GM23338 (cell line): ENCODE data around the gene SIGLEC8. TPM values are rescaled to one million over a fixed set of nuclear protein-coding genes. Genes with fewer than 3 reads are reported as not detected.
"Not testable (repeated sequence)": the region's sequence is repeated elsewhere in the genome, so short reads cannot be mapped to it uniquely, and the experiment has no call there.

ENCODE experiments used
- ATAC-seq: fragments of 200-7000 bp; cut with Tn5 transposase; 3 replicates; pipeline ENCODE4 v1.9.1; 2020
- DNase-seq: peaks from one replicate; pipeline ENCODE4 v3.0.0-alpha.2; 2015; ENCODE audit warnings: low spot score
- H2AFZ ChIP-seq: fragments of 200-600 bp; sonication (generic); 2 replicates; pipeline ENCODE4 v1.8.0; 2016; ENCODE audit warnings: antibody characterized with exemption, mild to moderate bottlenecking, moderate library complexity
- H3F3A ChIP-seq: fragments of 200-600 bp; sonication (generic); replicated peaks from 2 replicates; pipeline ENCODE4 v1.8.0; 2017; ENCODE audit warnings: antibody characterized with exemption, mixed run types, low read depth
- H3K27ac ChIP-seq: fragments of 200-600 bp; sonication (generic); 2 replicates; pipeline ENCODE4 v1.6.1; 2016; ENCODE audit warnings: low read depth
- H3K27me3 ChIP-seq: fragments of 200-600 bp; sonication (generic); 2 replicates; pipeline ENCODE4 v1.8.0; 2016; ENCODE audit warnings: mild to moderate bottlenecking, mixed run types, moderate library complexity; ENCODE audit not compliant: insufficient read depth
- H3K36me3 ChIP-seq: fragments of 200-600 bp; sonication (generic); 2 replicates; pipeline ENCODE4 v1.8.0; 2016; ENCODE audit warnings: mild to moderate bottlenecking; ENCODE audit not compliant: insufficient read depth
- H3K4me1 ChIP-seq: fragments of 200-600 bp; sonication (generic); 2 replicates; pipeline ENCODE4 v1.8.0; 2016; ENCODE audit warnings: mild to moderate bottlenecking, moderate library complexity; ENCODE audit not compliant: insufficient read depth
- H3K4me2 ChIP-seq: fragments of 200-600 bp; sonication (generic); 2 replicates; pipeline ENCODE4 v1.7.1; 2017; ENCODE audit warnings: mixed run types
- H3K4me3 ChIP-seq: fragments of 200-600 bp; sonication (generic); 2 replicates; pipeline ENCODE4 v1.6.1; 2016; ENCODE audit warnings: mixed run types
- H3K79me2 ChIP-seq: fragments of 200-600 bp; sonication (generic); replicated peaks from 2 replicates; pipeline ENCODE4 v1.8.0; 2017; ENCODE audit warnings: mild to moderate bottlenecking; ENCODE audit not compliant: insufficient read depth
- H3K9me2 ChIP-seq: fragments of 200-600 bp; sonication (generic); 2 replicates; pipeline ENCODE4 v1.8.0; 2017; ENCODE audit not compliant: insufficient read depth
- H4K20me1 ChIP-seq: fragments of 200-600 bp; sonication (generic); replicated peaks from 2 replicates; pipeline ENCODE4 v1.8.0; 2017; ENCODE audit warnings: mild to moderate bottlenecking; ENCODE audit not compliant: insufficient read depth
- H3K27ac Mint-ChIP-seq: 2 replicates; pipeline ENCODE4 v1.8.0; 2020; ENCODE audit warnings: inconsistent platforms, mild to moderate bottlenecking, moderate library complexity, mixed read lengths
- H3K27me3 Mint-ChIP-seq: 3 replicates; pipeline ENCODE4 v1.8.0; 2022; ENCODE audit warnings: low read depth, mild to moderate bottlenecking, moderate library complexity, mixed read lengths, inconsistent platforms; ENCODE audit not compliant: insufficient read depth, poor library complexity
- H3K36me3 Mint-ChIP-seq: 3 replicates; pipeline ENCODE4 v1.8.0; 2021; ENCODE audit warnings: low read depth, mild to moderate bottlenecking, inconsistent platforms, moderate library complexity, mixed read lengths
- H3K4me1 Mint-ChIP-seq: 3 replicates; pipeline ENCODE4 v1.8.0; 2020; ENCODE audit warnings: mild to moderate bottlenecking, inconsistent platforms, mixed read lengths
- H3K4me3 Mint-ChIP-seq: 3 replicates; pipeline ENCODE4 v1.8.0; 2021; ENCODE audit warnings: moderate library complexity, mild to moderate bottlenecking, inconsistent platforms, mixed read lengths
- H3K9me3 Mint-ChIP-seq: 3 replicates; pipeline ENCODE4 v1.8.0; 2020; ENCODE audit warnings: moderate library complexity, mild to moderate bottlenecking, inconsistent platforms, mixed read lengths
- CREB1 ChIP-seq: fragments of 250-450 bp; sonication (Bioruptor Pico); IDR thresholded peaks from 2 replicates; pipeline ENCODE4 v1.5.0; 2020; ENCODE audit warnings: low read depth, mild to moderate bottlenecking, moderate library complexity
- CTCF ChIP-seq, 2 experiments: fragments of 200-600 bp in 1 of 2; sonication (generic) in 1 of 2; conservative IDR thresholded peaks; 2 replicates each; pipeline versions ENCODE4 v1.5.1 to v1.6.1; 2016 to 2017; ENCODE audit warnings: antibody characterized with exemption in 2 of 2, low read depth in 2 of 2, mild to moderate bottlenecking in 2 of 2, moderate library complexity in 1 of 2
- ETS1 ChIP-seq: IDR thresholded peaks from 2 replicates; pipeline ENCODE4 v1.6.1; 2016; ENCODE audit warnings: antibody characterized with exemption
- EZH2 ChIP-seq: fragments of 200-600 bp; sonication (generic); IDR thresholded peaks from one replicate; pipeline ENCODE4 v1.8.0; 2017; ENCODE audit warnings: antibody characterized with exemption, mild to moderate bottlenecking, low read depth; ENCODE audit not compliant: unreplicated experiment
- EZH2phosphoT487 ChIP-seq: fragments of 200-600 bp; sonication (generic); IDR thresholded peaks from one replicate; pipeline ENCODE4 v1.8.1; 2018; ENCODE audit warnings: antibody characterized with exemption; ENCODE audit not compliant: unreplicated experiment
- JUNB ChIP-seq: IDR thresholded peaks from one replicate; pipeline ENCODE4 v1.6.1; 2016; ENCODE audit warnings: antibody characterized with exemption; ENCODE audit not compliant: unreplicated experiment
- NANOG ChIP-seq: IDR thresholded peaks from 2 replicates; pipeline ENCODE4 v1.6.1; 2016; ENCODE audit warnings: antibody characterized with exemption, borderline replicate concordance
- POLR2AphosphoS5 ChIP-seq: IDR thresholded peaks from 2 replicates; pipeline ENCODE4 v1.6.1; 2016; ENCODE audit warnings: antibody characterized with exemption, low read depth
- STAT1 ChIP-seq: IDR thresholded peaks from one replicate; pipeline ENCODE4 v1.6.1; 2016; ENCODE audit warnings: antibody characterized with exemption; ENCODE audit not compliant: unreplicated experiment
- ZNF114 ChIP-seq: fragments of 250-450 bp; sonication (Bioruptor Pico); IDR thresholded peaks from 2 replicates; pipeline ENCODE4 v1.5.0; 2020; ENCODE audit warnings: mild to moderate bottlenecking, moderate library complexity
- ZNF331 ChIP-seq: fragments of 250-450 bp; sonication (Bioruptor Pico); IDR thresholded peaks from 2 replicates; pipeline ENCODE4 v1.5.0; 2020; ENCODE audit warnings: low read depth, mild to moderate bottlenecking, moderate library complexity
- polyA plus RNA-seq: library from polyadenylated mRNA; unstranded; fragments of >200 nt; fragmentation: Nextera tagmentation; extraction: Ambion mirVana; gene quantifications from 2 replicates; pipeline ENCODE4 v1.2.1, GENCODE V29; 2016
- total RNA-seq: library from RNA; depleted of rRNA; stranded (reverse); fragments of >200 nt; shearing (Covaris generic); gene quantifications from 2 replicates; pipeline ENCODE4 v1.2.3, GENCODE V29; 2014

SIGLEC8 gene
- total and polyA plus RNA-seq, 2 experiments from 2014 or later, result not detected

GRCh38 chr19:51463976-51464581 is 5.8 kb upstream of the SIGLEC8 start:
- not testable (repeated sequence) for H3K36me3 ChIP-seq, H3F3A ChIP-seq, H3K79me2 ChIP-seq, H3K36me3 Mint-ChIP-seq, H3K9me2 ChIP-seq, H3K27ac ChIP-seq, H3K4me1 Mint-ChIP-seq, H3K27ac Mint-ChIP-seq, DNase-seq, H3K4me1 ChIP-seq, H4K20me1 ChIP-seq
- Mint-ChIP-seq H3K4me3 (peak overlapping the region; percentile 68), H3K27me3 (peaks cover 14% of the 10 kb centered on the region), H3K9me3 (peaks cover 32% of the 10 kb centered on the region)
- H2AFZ ChIP-seq, result peak overlapping the region; percentile 93
- H3K27me3 ChIP-seq, result peaks cover 25% of the 10 kb centered on the region
- H3K4me3 ChIP-seq, result peak overlapping the region; percentile 48
- peak overlapping the region; percentile 73 for H3K4me2 ChIP-seq
- peak; percentile 90 for ATAC-seq

- ATAC-seq (no peak), DNase-seq (no peak)
- H3K9me3 Mint-ChIP-seq, result peaks cover 33% of the 10 kb centered on the region
- H2AFZ ChIP-seq, result no peak overlapping the region; the same call in 1 of the 2 replicates
- peaks cover 25% of the 10 kb centered on the region for H3K27me3 ChIP-seq
- H3K4me3 ChIP-seq, result no peak overlapping the region
- peaks cover 3% of the 10 kb centered on the region; the same call in 1 of the 2 replicates for H3K9me2 ChIP-seq
- H3K27ac ChIP-seq, result no peak overlapping the region
- H4K20me1 ChIP-seq, result no peaks in the 10 kb centered on the region
- H3K27me3 Mint-ChIP-seq, result peaks cover 14% of the 10 kb centered on the region
- no peak overlapping the region for H3K4me2 ChIP-seq
- no peak for TF ChIP-seq EZH2phosphoT487
- TF ChIP-seq POLR2AphosphoS5, result no peak
- no peak for TF ChIP-seq CTCF (conservative IDR thresholded peaks at IDR 0.05; ENCODE audit: low read depth in 2 of 2)
- no peak for TF ChIP-seq CREB1 (CRISPR knock-in tag)
- TF ChIP-seq ZNF331 (CRISPR knock-in tag), result no peak
- TF ChIP-seq NANOG, result no peak
- TF ChIP-seq STAT1, result no peak
- no peak for TF ChIP-seq ZNF114
- no peak for TF ChIP-seq EZH2
- TF ChIP-seq JUNB, result no peak
- TF ChIP-seq ETS1, result no peak
- H3K4me3 Mint-ChIP-seq, result no peak overlapping the region
- peaks cover 3% of the 10 kb centered on the region; the same call in 2 of the 3 replicates for H3K4me1 Mint-ChIP-seq
- no peaks in the 10 kb centered on the region for H3K79me2 ChIP-seq
- H3K4me1 ChIP-seq, result no peaks in the 10 kb centered on the region
- no peaks in the 10 kb centered on the region for H3F3A ChIP-seq
- H3K36me3 ChIP-seq, result no peaks in the 10 kb centered on the region
- H3K36me3 Mint-ChIP-seq, result no peaks in the 10 kb centered on the region
- no peak overlapping the region for H3K27ac Mint-ChIP-seq
Measured at GRCh38 chr19:51462681-51463080, 4.4 kb upstream of the SIGLEC8 start.
